Activated T-cell treated with anti-CD3 and anti-CD28 coated beads, Interleukin-2, amount 50 U/mL, for 4 hours (primary cell): ENCODE results near the gene MCF2L2. TPM values are rescaled to one million over a fixed set of nuclear protein-coding genes. Genes with fewer than 3 reads are reported as not detected.
"Not testable (repeated sequence)": the region's sequence is repeated elsewhere in the genome, so short reads cannot be mapped to it uniquely, and the experiment has no call there.

Source experiments
- ATAC-seq, 2 donors: fragments of 200-7000 bp; cut with Tn5 transposase; one replicate each; pipeline ENCODE4 v1.10.0; 2021
- DNase-seq: peaks from one replicate; pipeline ENCODE4 v3.0.0-alpha.2; 2020
- H3K27me3 Mint-ChIP-seq: one replicate; pipeline ENCODE4 v1.8.0; 2021; ENCODE audit warnings: low read depth, mixed read lengths
- H3K36me3 Mint-ChIP-seq: one replicate; pipeline ENCODE4 v1.8.0; 2022; ENCODE audit warnings: mixed read lengths; ENCODE audit not compliant: insufficient read depth
- H3K4me1 Mint-ChIP-seq: one replicate; pipeline ENCODE4 v1.8.0; 2021; ENCODE audit warnings: low read depth, mixed read lengths
- H3K4me3 Mint-ChIP-seq: one replicate; pipeline ENCODE4 v1.8.0; 2021; ENCODE audit warnings: mild to moderate bottlenecking, moderate library complexity, mixed read lengths
- H3K9me3 Mint-ChIP-seq: one replicate; pipeline ENCODE4 v1.8.0; 2021; ENCODE audit warnings: mixed read lengths
- total RNA-seq, 3 donors: library from RNA; stranded (reverse); gene quantifications; one replicate each; pipeline ENCODE4 v1.2.1, GENCODE V29; 2021

MCF2L2 gene
- total RNA-seq, 3 donors from 2014 or later: 0.58 to 1.4 (median 1.3) TPM

- Mint-ChIP-seq H3K27me3 (peaks cover 25% of the 10 kb centered on the region), H3K4me1 (peaks cover 17% of the 10 kb centered on the region), H3K9me3 (no peaks in the 10 kb centered on the region), H3K4me3 (no peak overlapping the region), H3K36me3 (no peaks in the 10 kb centered on the region)
- no peak for DNase-seq
- ATAC-seq: no peak
These were observed 247.6 kb downstream of the MCF2L2 start for GRCh38 chr3:183180784-183181295.

- H3K27me3 Mint-ChIP-seq: peaks cover 29% of the 10 kb centered on the region
- DNase-seq (no peak), ATAC-seq (no peak)
- H3K36me3 Mint-ChIP-seq: no peaks in the 10 kb centered on the region
- H3K4me3 Mint-ChIP-seq: no peak overlapping the region
- no peaks in the 10 kb centered on the region for H3K9me3 Mint-ChIP-seq
- peaks cover 11% of the 10 kb centered on the region for H3K4me1 Mint-ChIP-seq
These were observed 248.2 kb downstream of the MCF2L2 start for GRCh38 chr3:183180110-183180783.

- ATAC-seq: peak; percentile 16 to 41
- H3K36me3 Mint-ChIP-seq, H3K9me3 Mint-ChIP-seq, DNase-seq, H3K4me1 Mint-ChIP-seq: not testable (repeated sequence)
- H3K27me3 Mint-ChIP-seq: peaks cover 34% of the 10 kb centered on the region
- peak overlapping the region; percentile 60 for H3K4me3 Mint-ChIP-seq
These were observed 248.9 kb downstream of the MCF2L2 start for GRCh38 chr3:183179550-183179908.

GRCh38 chr3:183178833-183179549, 249.4 kb downstream of the MCF2L2 start:
- peaks cover 34% of the 10 kb centered on the region for H3K27me3 Mint-ChIP-seq
- ATAC-seq: peak; percentile 75 to 79
- peak; percentile 45 for DNase-seq
- no peaks in the 10 kb centered on the region for H3K9me3 Mint-ChIP-seq
- peak overlapping the region; percentile 73 for H3K4me3 Mint-ChIP-seq
- H3K36me3 Mint-ChIP-seq: no peaks in the 10 kb centered on the region
- H3K4me1 Mint-ChIP-seq: peaks cover 7% of the 10 kb centered on the region

- Mint-ChIP-seq H3K27me3 (peaks cover 34% of the 10 kb centered on the region), H3K4me3 (peak overlapping the region; percentile 73), H3K4me1 (peaks cover 7% of the 10 kb centered on the region)
These were observed 249.9 kb downstream of the MCF2L2 start for GRCh38 chr3:183178512-183178832.

GRCh38 chr3:183172051-183172639, 256.3 kb downstream of the MCF2L2 start:
- Mint-ChIP-seq H3K4me1 (no peaks in the 10 kb centered on the region), H3K27me3 (peaks cover 20% of the 10 kb centered on the region), H3K4me3 (no peak overlapping the region), H3K9me3 (no peaks in the 10 kb centered on the region), H3K36me3 (no peaks in the 10 kb centered on the region)
- DNase-seq: no peak
- ATAC-seq: no peak

More at GRCh38 chr3:183178512-183178832, 249.9 kb downstream of the MCF2L2 start:
- Mint-ChIP-seq H3K36me3 (no peaks in the 10 kb centered on the region), H3K9me3 (no peaks in the 10 kb centered on the region)
- ATAC-seq (no peak), DNase-seq (no peak)

GRCh38 chr3:183167975-183168374, 260.4 kb downstream of the MCF2L2 start:
- H3K9me3 Mint-ChIP-seq, H3K36me3 Mint-ChIP-seq, H3K27me3 Mint-ChIP-seq, H3K4me3 Mint-ChIP-seq, H3K4me1 Mint-ChIP-seq, DNase-seq, ATAC-seq: not testable (repeated sequence)

GRCh38 chr3:183163563-183163962, 264.9 kb downstream of the MCF2L2 start:
- peaks cover 2% of the 10 kb centered on the region for H3K36me3 Mint-ChIP-seq
- no peaks in the 10 kb centered on the region for H3K27me3 Mint-ChIP-seq
- DNase-seq (no peak), ATAC-seq (no peak)
- no peaks in the 10 kb centered on the region for H3K9me3 Mint-ChIP-seq
- H3K4me1 Mint-ChIP-seq: peaks cover 23% of the 10 kb centered on the region
- H3K4me3 Mint-ChIP-seq: peak overlapping the region; percentile 88

GRCh38 chr3:183161552-183162336, 266.7 kb downstream of the MCF2L2 start:
- peaks cover 31% of the 10 kb centered on the region for H3K4me1 Mint-ChIP-seq
- peaks cover 2% of the 10 kb centered on the region for H3K36me3 Mint-ChIP-seq
- H3K4me3 Mint-ChIP-seq: peak overlapping the region; percentile 88
- ATAC-seq: no peak
- DNase-seq: no peak
- no peaks in the 10 kb centered on the region for H3K27me3 Mint-ChIP-seq
- H3K9me3 Mint-ChIP-seq: no peaks in the 10 kb centered on the region

- no peak overlapping the region for H3K4me3 Mint-ChIP-seq
- H3K9me3 Mint-ChIP-seq: no peaks in the 10 kb centered on the region
- peaks cover 31% of the 10 kb centered on the region for H3K4me1 Mint-ChIP-seq
- ATAC-seq (no peak), DNase-seq (no peak)
- no peaks in the 10 kb centered on the region for H3K27me3 Mint-ChIP-seq
- H3K36me3 Mint-ChIP-seq: peaks cover 2% of the 10 kb centered on the region
These were observed 267.8 kb downstream of the MCF2L2 start for GRCh38 chr3:183160616-183161015.

GRCh38 chr3:183159333-183159732, 269.1 kb downstream of the MCF2L2 start:
- no peaks in the 10 kb centered on the region for H3K27me3 Mint-ChIP-seq
- ATAC-seq: no peak

GRCh38 chr3:183158551-183159006, 269.8 kb downstream of the MCF2L2 start:
- H3K36me3 Mint-ChIP-seq: peaks cover 9% of the 10 kb centered on the region
- ATAC-seq: peak; percentile 65 to 66
- no peaks in the 10 kb centered on the region for H3K9me3 Mint-ChIP-seq
- peaks cover 31% of the 10 kb centered on the region for H3K4me1 Mint-ChIP-seq
- peak; percentile 27 for DNase-seq
- no peak overlapping the region for H3K4me3 Mint-ChIP-seq
- H3K27me3 Mint-ChIP-seq: no peaks in the 10 kb centered on the region

More at GRCh38 chr3:183159333-183159732, 269.1 kb downstream of the MCF2L2 start:
- Mint-ChIP-seq H3K36me3 (peaks cover 3% of the 10 kb centered on the region), H3K4me1 (peaks cover 31% of the 10 kb centered on the region), H3K4me3 (peak overlapping the region; percentile 1), H3K9me3 (no peaks in the 10 kb centered on the region)
- no peak for DNase-seq

- ATAC-seq: peak; percentile 8 to 36
- no peak overlapping the region for H3K4me3 Mint-ChIP-seq
- peaks cover 9% of the 10 kb centered on the region for H3K36me3 Mint-ChIP-seq
- peaks cover 31% of the 10 kb centered on the region for H3K4me1 Mint-ChIP-seq
- no peaks in the 10 kb centered on the region for H3K9me3 Mint-ChIP-seq
- DNase-seq: no peak
- H3K27me3 Mint-ChIP-seq: no peaks in the 10 kb centered on the region
These were observed 270.3 kb downstream of the MCF2L2 start for GRCh38 chr3:183158113-183158512.

GRCh38 chr3:183156266-183156665, 272.2 kb downstream of the MCF2L2 start:
- no peak for DNase-seq
- H3K9me3 Mint-ChIP-seq: no peaks in the 10 kb centered on the region
- ATAC-seq: no peak

More at GRCh38 chr3:183156266-183156665, 272.2 kb downstream of the MCF2L2 start:
- Mint-ChIP-seq H3K27me3 (no peaks in the 10 kb centered on the region), H3K4me1 (peaks cover 20% of the 10 kb centered on the region), H3K4me3 (no peak overlapping the region), H3K36me3 (peaks cover 7% of the 10 kb centered on the region)
